SK-N-SH treated with all-trans-retinoic acid at 6 μM for 48 hours (cell line): Measurements from ENCODE around the gene VARS1.

Experiments used
- CREB5 ChIP-seq: fragments of 250-450 bp; sonication (Bioruptor Pico); IDR thresholded peaks from 2 replicates; pipeline ENCODE4 v1.5.1; 2020; ENCODE audit warnings: low read depth, mild to moderate bottlenecking, moderate library complexity
- CSDC2 ChIP-seq: fragments of 250-450 bp; sonication (Bioruptor Pico); IDR thresholded peaks from 2 replicates; pipeline ENCODE4 v1.5.0; 2020; ENCODE audit warnings: mild to moderate bottlenecking, moderate library complexity
- ESRRG ChIP-seq: fragments of 250-450 bp; sonication (Bioruptor Pico); IDR thresholded peaks from 2 replicates; pipeline ENCODE4 v1.6.1; 2021; ENCODE audit warnings: mild to moderate bottlenecking
- GLIS3 ChIP-seq: fragments of 250-450 bp; sonication (Bioruptor Pico); IDR thresholded peaks from 2 replicates; pipeline ENCODE4 v1.5.0; 2020; ENCODE audit warnings: mild to moderate bottlenecking, moderate library complexity
- OSR1 ChIP-seq: fragments of 250-450 bp; sonication (Bioruptor Pico); IDR thresholded peaks from 2 replicates; pipeline ENCODE4 v1.8.0; 2022; ENCODE audit warnings: moderate library complexity, mild to moderate bottlenecking, inconsistent platforms
- PATZ1 ChIP-seq: fragments of 250-450 bp; sonication (Bioruptor Pico); IDR thresholded peaks from 2 replicates; pipeline ENCODE4 v1.8.0; 2020; ENCODE audit warnings: mild to moderate bottlenecking, moderate library complexity, borderline replicate concordance
- PPARA ChIP-seq: fragments of 250-450 bp; sonication (Bioruptor Pico); IDR thresholded peaks from 2 replicates; pipeline ENCODE4 v1.5.0; 2020; ENCODE audit warnings: mild to moderate bottlenecking, borderline replicate concordance
- RARB ChIP-seq: fragments of 250-450 bp; sonication (Bioruptor Pico); IDR thresholded peaks from 2 replicates; pipeline ENCODE4 v1.8.0; 2021; ENCODE audit warnings: mild to moderate bottlenecking, moderate library complexity
- SNAI2 ChIP-seq: fragments of 250-450 bp; sonication (Bioruptor Pico); IDR thresholded peaks from 2 replicates; pipeline ENCODE4 v1.5.0; 2020; ENCODE audit warnings: mild to moderate bottlenecking, moderate library complexity
- ZFP3 ChIP-seq: fragments of 250-450 bp; sonication (Bioruptor Pico); IDR thresholded peaks from 2 replicates; pipeline ENCODE4 v1.5.0; 2020; ENCODE audit warnings: mild to moderate bottlenecking, moderate library complexity
- ZFP30 ChIP-seq: fragments of 450-650 bp; formaldehyde crosslinking; IDR thresholded peaks from 2 replicates; pipeline ENCODE4 v1.5.0; 2022; ENCODE audit warnings: mild to moderate bottlenecking, moderate library complexity
- ZNF565 ChIP-seq: fragments of 450-650 bp; formaldehyde crosslinking; conservative IDR thresholded peaks from 2 replicates; pipeline ENCODE4 v1.5.0; 2020; ENCODE audit warnings: low read depth, mild to moderate bottlenecking, moderate library complexity
- ZNF70 ChIP-seq: fragments of 450-650 bp; formaldehyde crosslinking; IDR thresholded peaks from 2 replicates; pipeline ENCODE4 v1.5.0; 2020; ENCODE audit warnings: mild to moderate bottlenecking, moderate library complexity
- TF ChIP-seq, protein P1 (sequence below): fragments of 250-450 bp; sonication (Bioruptor Pico); IDR thresholded peaks from 2 replicates; pipeline ENCODE4 v1.5.0; 2020; ENCODE audit warnings: mild to moderate bottlenecking, moderate library complexity

- no peak for TF ChIP-seq CSDC2 (CRISPR knock-in tag)
- TF ChIP-seq, protein P1, sequence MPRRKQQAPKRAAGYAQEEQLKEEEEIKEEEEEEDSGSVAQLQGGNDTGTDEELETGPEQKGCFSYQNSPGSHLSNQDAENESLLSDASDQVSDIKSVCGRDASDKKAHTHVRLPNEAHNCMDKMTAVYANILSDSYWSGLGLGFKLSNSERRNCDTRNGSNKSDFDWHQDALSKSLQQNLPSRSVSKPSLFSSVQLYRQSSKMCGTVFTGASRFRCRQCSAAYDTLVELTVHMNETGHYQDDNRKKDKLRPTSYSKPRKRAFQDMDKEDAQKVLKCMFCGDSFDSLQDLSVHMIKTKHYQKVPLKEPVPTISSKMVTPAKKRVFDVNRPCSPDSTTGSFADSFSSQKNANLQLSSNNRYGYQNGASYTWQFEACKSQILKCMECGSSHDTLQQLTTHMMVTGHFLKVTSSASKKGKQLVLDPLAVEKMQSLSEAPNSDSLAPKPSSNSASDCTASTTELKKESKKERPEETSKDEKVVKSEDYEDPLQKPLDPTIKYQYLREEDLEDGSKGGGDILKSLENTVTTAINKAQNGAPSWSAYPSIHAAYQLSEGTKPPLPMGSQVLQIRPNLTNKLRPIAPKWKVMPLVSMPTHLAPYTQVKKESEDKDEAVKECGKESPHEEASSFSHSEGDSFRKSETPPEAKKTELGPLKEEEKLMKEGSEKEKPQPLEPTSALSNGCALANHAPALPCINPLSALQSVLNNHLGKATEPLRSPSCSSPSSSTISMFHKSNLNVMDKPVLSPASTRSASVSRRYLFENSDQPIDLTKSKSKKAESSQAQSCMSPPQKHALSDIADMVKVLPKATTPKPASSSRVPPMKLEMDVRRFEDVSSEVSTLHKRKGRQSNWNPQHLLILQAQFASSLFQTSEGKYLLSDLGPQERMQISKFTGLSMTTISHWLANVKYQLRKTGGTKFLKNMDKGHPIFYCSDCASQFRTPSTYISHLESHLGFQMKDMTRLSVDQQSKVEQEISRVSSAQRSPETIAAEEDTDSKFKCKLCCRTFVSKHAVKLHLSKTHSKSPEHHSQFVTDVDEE, result no peak
- no peak for TF ChIP-seq SNAI2
- TF ChIP-seq ZNF70 (CRISPR knock-in tag), result no peak
- no peak for TF ChIP-seq GLIS3 (CRISPR knock-in tag)
- TF ChIP-seq ZFP3 (CRISPR knock-in tag), result no peak
- no peak for TF ChIP-seq ZFP30 (CRISPR knock-in tag)
- TF ChIP-seq ESRRG, result no peak
- TF ChIP-seq RARB (CRISPR knock-in tag), result no peak
- TF ChIP-seq PPARA (CRISPR knock-in tag), result no peak
- no peak for TF ChIP-seq PATZ1 (CRISPR knock-in tag)
- TF ChIP-seq OSR1, result no peak
- TF ChIP-seq ZNF565 (CRISPR knock-in tag), result no peak
- no peak for TF ChIP-seq CREB5
Observed at GRCh38 chr6:31799781-31800180, 4.2 kb upstream of the VARS1 start.
